Activated CD4-positive, alpha-beta T cell treated with anti-CD3 and anti-CD28 coated beads for 48 hours (primary cell): ENCODE measurements around the gene TPBGL.

Experiments used
- DNase-seq: peaks from one replicate; pipeline ENCODE4 v3.0.0-alpha.2; 2020

TPBGL gene

GRCh38 chr11:75246671-75247350 lies 6.2 kb downstream of the TPBGL start:
- no peak for DNase-seq

GRCh38 chr11:75248924-75249256 lies 8.3 kb downstream of the TPBGL start:
- no peak for DNase-seq

- DNase-seq, result no peak
Measured at GRCh38 chr11:75249704-75250103, 9.1 kb downstream of the TPBGL start.

GRCh38 chr11:75254326-75254725 lies 13.8 kb downstream of the TPBGL start:
- DNase-seq, result no peak

- no peak for DNase-seq
Measured at GRCh38 chr11:75260396-75261170, 20.0 kb downstream of the TPBGL start.

- DNase-seq, result no peak
Measured at GRCh38 chr11:75261902-75262361, 21.4 kb downstream of the TPBGL start.

GRCh38 chr11:75262436-75262835 lies 21.9 kb downstream of the TPBGL start:
- DNase-seq, result no peak

- DNase-seq, result no peak
Measured at GRCh38 chr11:75262961-75263852, 22.6 kb downstream of the TPBGL start.

GRCh38 chr11:75263944-75264349 lies 23.4 kb downstream of the TPBGL start:
- DNase-seq, result no peak

GRCh38 chr11:75264356-75264755 lies 23.8 kb downstream of the TPBGL start:
- no peak for DNase-seq

- DNase-seq, result no peak
Measured at GRCh38 chr11:75264971-75265370, 24.4 kb downstream of the TPBGL start.

GRCh38 chr11:75265851-75266531 lies 25.4 kb downstream of the TPBGL start:
- DNase-seq, result no peak

GRCh38 chr11:75267171-75267970 lies 26.8 kb downstream of the TPBGL start:
- DNase-seq, result no peak

GRCh38 chr11:75268626-75269366 lies 28.2 kb downstream of the TPBGL start:
- DNase-seq, result no peak

- no peak for DNase-seq
Measured at GRCh38 chr11:75269367-75269660, 28.7 kb downstream of the TPBGL start.

GRCh38 chr11:75269896-75270295 lies 29.3 kb downstream of the TPBGL start:
- DNase-seq, result no peak

GRCh38 chr11:75270896-75271418 lies 30.4 kb downstream of the TPBGL start:
- DNase-seq, result no peak

- DNase-seq, result no peak
Measured at GRCh38 chr11:75271730-75272129, 31.2 kb downstream of the TPBGL start.

GRCh38 chr11:75272391-75272790 lies 31.8 kb downstream of the TPBGL start:
- no peak for DNase-seq

- DNase-seq, result no peak
Measured at GRCh38 chr11:75272821-75273301, 32.3 kb downstream of the TPBGL start.
